BE2C (cell line): ENCODE measurements around the gene IQSEC1.

ENCODE experiments used
- DNase-seq: peaks from one replicate; pipeline ENCODE4 v3.0.0-alpha.2; 2020
- H3K27me3 ChIP-seq: fragments of 250-450 bp; sonication (Bioruptor Pico); 2 replicates; pipeline ENCODE4 v1.5.1; 2020; ENCODE audit warnings: mild to moderate bottlenecking
- H3K36me3 ChIP-seq: fragments of 250-450 bp; sonication (Bioruptor Pico); 2 replicates; pipeline ENCODE4 v1.5.1; 2020; ENCODE audit warnings: mild to moderate bottlenecking
- H3K4me1 ChIP-seq: fragments of 250-450 bp; sonication (Bioruptor Pico); 2 replicates; pipeline ENCODE4 v1.5.1; 2020
- H3K4me3 ChIP-seq: 2 replicates; pipeline ENCODE4 v1.5.1; 2011; ENCODE audit warnings: low read depth, low read length
- H3K9me3 ChIP-seq: fragments of 250-450 bp; sonication (Bioruptor Pico); 2 replicates; pipeline ENCODE4 v1.5.1; 2020
- TF ChIP-seq, protein P1 (sequence below): IDR thresholded peaks from 2 replicates; pipeline ENCODE4 v1.5.1; 2012; ENCODE audit warnings: mild to moderate bottlenecking, low read depth, low read length

IQSEC1 gene

DNA sequence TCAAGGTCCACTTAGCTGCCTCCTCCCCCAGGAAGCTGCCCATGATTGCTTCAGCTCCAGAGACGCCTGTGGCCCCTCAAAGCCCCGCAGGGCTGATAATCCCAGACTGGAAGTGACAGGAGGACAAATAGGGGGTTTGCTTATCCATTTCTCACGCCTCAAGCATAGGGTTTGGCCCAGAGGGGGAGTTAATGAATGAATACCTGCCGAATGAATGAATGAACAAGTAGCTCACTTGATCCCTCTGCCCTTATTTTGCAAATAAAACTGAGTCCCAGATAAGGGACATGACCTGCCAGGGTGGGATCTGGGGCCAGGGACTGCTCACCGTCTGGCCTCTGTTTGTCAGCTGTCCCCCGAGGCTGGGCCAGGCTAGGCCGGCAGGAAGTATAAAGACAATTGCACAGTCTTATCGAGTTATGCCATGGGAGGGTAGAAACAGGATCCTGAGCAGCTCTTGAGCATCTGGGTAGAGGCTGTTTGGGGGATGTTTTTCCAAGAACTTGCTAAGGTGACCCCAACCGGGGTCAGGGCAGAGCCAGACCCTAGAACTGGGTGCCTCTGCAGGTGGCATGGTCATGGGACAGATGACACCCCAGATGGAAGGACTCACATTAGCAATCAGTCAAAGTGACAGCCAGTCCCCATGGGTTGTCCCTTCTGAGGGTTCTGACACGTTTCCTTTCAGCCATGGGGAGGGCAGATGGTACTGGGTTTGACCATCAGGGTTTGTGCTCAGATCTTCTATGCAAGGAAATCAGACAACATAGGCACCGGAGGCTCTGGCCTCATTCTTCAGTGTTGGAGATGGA, 45.0 kb downstream of the IQSEC1 start:
- H3K27me3 ChIP-seq: no peaks in the 10 kb centered on the region
- H3K4me3 ChIP-seq: no peak overlapping the region
- H3K9me3 ChIP-seq: no peaks in the 10 kb centered on the region
- TF ChIP-seq, protein P1, sequence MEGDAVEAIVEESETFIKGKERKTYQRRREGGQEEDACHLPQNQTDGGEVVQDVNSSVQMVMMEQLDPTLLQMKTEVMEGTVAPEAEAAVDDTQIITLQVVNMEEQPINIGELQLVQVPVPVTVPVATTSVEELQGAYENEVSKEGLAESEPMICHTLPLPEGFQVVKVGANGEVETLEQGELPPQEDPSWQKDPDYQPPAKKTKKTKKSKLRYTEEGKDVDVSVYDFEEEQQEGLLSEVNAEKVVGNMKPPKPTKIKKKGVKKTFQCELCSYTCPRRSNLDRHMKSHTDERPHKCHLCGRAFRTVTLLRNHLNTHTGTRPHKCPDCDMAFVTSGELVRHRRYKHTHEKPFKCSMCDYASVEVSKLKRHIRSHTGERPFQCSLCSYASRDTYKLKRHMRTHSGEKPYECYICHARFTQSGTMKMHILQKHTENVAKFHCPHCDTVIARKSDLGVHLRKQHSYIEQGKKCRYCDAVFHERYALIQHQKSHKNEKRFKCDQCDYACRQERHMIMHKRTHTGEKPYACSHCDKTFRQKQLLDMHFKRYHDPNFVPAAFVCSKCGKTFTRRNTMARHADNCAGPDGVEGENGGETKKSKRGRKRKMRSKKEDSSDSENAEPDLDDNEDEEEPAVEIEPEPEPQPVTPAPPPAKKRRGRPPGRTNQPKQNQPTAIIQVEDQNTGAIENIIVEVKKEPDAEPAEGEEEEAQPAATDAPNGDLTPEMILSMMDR: no peak
- H3K4me1 ChIP-seq: peaks cover 10% of the 10 kb centered on the region
- peak; percentile 62 for DNase-seq
- no peaks in the 10 kb centered on the region for H3K36me3 ChIP-seq

DNA sequence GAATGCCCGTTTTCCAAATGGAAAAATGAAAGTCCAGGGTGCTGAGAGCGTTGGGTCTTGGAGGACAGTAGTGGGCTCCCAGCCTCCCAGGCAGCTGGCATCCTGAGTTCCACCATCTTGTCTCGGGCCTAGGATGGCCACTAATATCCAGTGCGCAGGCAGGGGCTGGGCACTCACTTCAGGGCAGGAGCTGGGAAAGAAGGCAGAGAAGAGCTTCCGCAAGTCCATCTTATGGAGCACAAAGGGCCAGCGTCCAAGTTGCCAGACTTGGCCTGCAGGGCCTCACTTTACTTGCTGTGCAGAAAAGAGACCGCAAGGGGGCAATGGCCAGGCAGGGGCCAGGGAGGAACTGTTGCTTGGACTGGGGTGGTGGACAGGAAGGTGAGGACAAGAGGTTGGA, 46.1 kb downstream of the IQSEC1 start:
- TF ChIP-seq, protein P1: no peak
- no peaks in the 10 kb centered on the region for H3K36me3 ChIP-seq
- no peaks in the 10 kb centered on the region for H3K9me3 ChIP-seq
- H3K27me3 ChIP-seq: no peaks in the 10 kb centered on the region
- no peak overlapping the region for H3K4me3 ChIP-seq
- DNase-seq: no peak
- H3K4me1 ChIP-seq: peaks cover 17% of the 10 kb centered on the region

DNA sequence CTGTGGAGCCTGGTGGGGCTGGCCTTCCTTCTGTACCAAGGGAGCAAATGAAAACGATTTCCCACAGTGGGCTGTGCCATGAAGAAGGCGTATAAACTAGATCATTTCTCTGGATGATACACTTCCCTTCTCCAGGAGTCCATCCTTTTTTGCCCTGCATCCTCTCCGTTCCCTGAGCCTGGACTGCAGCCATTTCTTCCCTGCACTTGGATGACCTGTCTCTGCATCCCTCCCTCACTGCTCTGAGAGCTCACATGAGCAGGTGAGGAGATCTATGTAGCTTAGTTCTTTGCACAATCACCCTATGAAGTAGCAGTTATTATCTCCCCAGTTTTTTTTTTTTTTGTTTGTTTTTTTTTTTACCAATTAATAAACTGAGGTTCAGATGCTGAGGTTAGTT, 46.7 kb downstream of the IQSEC1 start:
- TF ChIP-seq, protein P1: no peak
- H3K9me3 ChIP-seq: no peaks in the 10 kb centered on the region
- H3K4me1 ChIP-seq: peaks cover 17% of the 10 kb centered on the region
- no peak overlapping the region for H3K4me3 ChIP-seq
- no peaks in the 10 kb centered on the region for H3K36me3 ChIP-seq
- H3K27me3 ChIP-seq: no peaks in the 10 kb centered on the region
- DNase-seq: no peak

DNA sequence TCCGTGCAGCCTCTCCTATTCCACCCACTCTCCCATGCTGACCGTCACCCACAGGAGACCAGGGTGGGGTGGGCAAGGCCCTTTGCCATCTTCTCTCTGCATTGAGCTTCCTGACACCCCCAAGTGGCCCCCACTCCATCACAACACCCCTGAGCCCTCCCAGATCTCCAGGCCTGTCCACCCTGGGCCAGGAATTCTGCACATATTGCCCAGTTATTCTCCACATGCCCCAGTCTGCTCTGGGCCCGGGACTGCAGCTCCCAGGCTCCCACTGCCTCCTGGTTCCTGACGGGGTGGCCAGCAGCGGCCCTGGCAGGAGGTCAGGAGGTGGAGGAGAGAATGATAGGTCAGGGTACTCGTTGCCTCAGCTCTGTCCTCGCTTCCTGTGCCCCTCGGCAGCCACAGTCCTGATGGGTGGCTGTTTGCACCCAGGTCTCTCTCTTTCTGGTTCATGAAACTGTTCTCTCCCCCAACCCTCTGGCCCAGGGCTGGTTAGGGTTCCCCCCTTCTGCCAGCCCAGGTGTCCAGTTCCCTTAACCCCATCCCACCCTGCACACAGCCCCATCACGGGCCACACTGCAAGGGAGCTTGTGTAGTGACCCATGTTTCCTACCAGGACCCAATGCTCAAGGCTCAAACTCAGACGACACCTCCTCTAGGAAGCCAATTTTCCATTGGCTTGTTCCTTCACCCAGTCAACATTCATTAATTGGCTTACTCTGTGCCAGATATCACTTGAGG, 47.3 kb downstream of the IQSEC1 start:
- H3K4me3 ChIP-seq: no peak overlapping the region
- TF ChIP-seq, protein P1: no peak
- H3K27me3 ChIP-seq: no peaks in the 10 kb centered on the region
- no peaks in the 10 kb centered on the region for H3K9me3 ChIP-seq
- H3K36me3 ChIP-seq: no peaks in the 10 kb centered on the region
- H3K4me1 ChIP-seq: peaks cover 17% of the 10 kb centered on the region
- DNase-seq: no peak

DNA sequence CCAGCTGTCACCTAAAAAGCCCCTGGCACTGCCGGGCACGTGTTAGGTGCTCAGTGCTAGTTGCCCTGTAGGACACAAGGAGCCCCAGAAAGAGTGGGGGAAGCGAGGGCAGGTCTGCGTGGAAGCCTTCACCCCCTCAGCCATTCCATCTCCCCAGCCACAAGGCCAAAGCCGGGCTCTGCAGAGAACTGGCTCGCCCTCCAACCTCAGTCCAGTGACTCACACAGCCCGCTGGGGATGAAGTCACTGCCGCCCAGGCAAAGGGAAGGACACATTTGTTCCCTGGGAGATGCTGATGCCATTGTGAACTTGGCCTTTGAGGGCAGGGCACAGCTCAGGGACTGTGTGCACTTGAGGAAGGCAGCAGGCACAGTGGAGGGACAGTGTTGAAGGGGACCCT, 48.1 kb downstream of the IQSEC1 start:
- no peaks in the 10 kb centered on the region for H3K36me3 ChIP-seq
- TF ChIP-seq, protein P1: no peak
- no peaks in the 10 kb centered on the region for H3K9me3 ChIP-seq
- peaks cover 17% of the 10 kb centered on the region for H3K4me1 ChIP-seq
- H3K4me3 ChIP-seq: no peak overlapping the region
- no peaks in the 10 kb centered on the region for H3K27me3 ChIP-seq
- no peak for DNase-seq

DNA sequence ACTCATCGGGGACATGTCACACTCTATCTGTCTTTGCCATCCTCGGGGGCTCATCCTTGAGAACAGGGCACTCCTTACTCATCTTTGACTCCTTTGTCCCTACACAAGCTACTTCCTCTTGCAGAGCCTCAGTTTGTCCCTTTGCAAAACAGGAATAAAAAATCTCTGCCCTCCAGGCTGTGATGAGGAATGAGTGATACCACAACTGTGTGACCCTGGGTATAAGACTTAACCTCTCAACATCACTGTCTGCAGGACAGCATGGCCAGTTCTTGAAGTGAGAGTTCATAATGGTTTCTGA, 48.5 kb downstream of the IQSEC1 start:
- Histone ChIP-seq H3K4me3 (no peak overlapping the region), H3K36me3 (no peaks in the 10 kb centered on the region), H3K9me3 (no peaks in the 10 kb centered on the region), H3K4me1 (peaks cover 17% of the 10 kb centered on the region), H3K27me3 (no peaks in the 10 kb centered on the region)
- no peak for DNase-seq
- TF ChIP-seq, protein P1: no peak
